Measurements from ENCODE around the gene DXO. TPM values are rescaled to one million over a fixed set of nuclear protein-coding genes. Genes with fewer than 3 reads are reported as not detected.
A peak's percentile ranks its signal among the peaks of the same experiment; 100 is the strongest.

The DXO gene
- total and polyA plus RNA-seq, 5 donors from 2014 or later = 8.4 to 47.7 (median 10.0) TPM

DNA sequence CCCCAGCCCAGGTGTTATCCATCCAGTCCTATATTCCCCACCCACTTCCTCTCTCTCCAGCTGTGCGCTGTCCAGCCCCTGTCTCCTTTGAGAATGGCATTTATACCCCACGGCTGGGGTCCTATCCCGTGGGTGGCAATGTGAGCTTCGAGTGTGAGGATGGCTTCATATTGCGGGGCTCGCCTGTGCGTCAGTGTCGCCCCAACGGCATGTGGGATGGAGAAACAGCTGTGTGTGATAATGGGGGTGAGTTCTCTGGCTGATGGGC, 43.3 kb downstream of the DXO start:
- H3K36me3 ChIP-seq (ENCODE audit: control insufficient read depth, insufficient read depth, low read length) = no peaks in the 10 kb centered on the region
- peaks cover 4% of the 10 kb centered on the region for H3K27me3 Mint-ChIP-seq
- no peaks in the 10 kb centered on the region for H3K9me3 Mint-ChIP-seq
- H3K4me3 ChIP-seq (ENCODE audit: low read depth, low read length) = no peak overlapping the region
- no peaks in the 10 kb centered on the region for H3K27me3 ChIP-seq (ENCODE audit: control insufficient read depth, insufficient read depth, low read length)
- no peaks in the 10 kb centered on the region for H3K4me1 ChIP-seq (ENCODE audit: control insufficient read depth, insufficient read depth, low read length, poor library complexity, severe bottlenecking)
- DNase-seq = no peak
- peaks cover 0 to 2% (median 0%) of the 10 kb centered on the region in 4 donors for H3K4me1 Mint-ChIP-seq
- H3K9me3 ChIP-seq (ENCODE audit: control insufficient read depth in 2 of 2, low read length in 2 of 2) = no peaks in the 10 kb centered on the region
- H3K27ac Mint-ChIP-seq = no peak overlapping the region
- no peak overlapping the region for H3K4me3 Mint-ChIP-seq
- H3K36me3 Mint-ChIP-seq = no peaks in the 10 kb centered on the region
- ATAC-seq (ENCODE audit: low read depth in 2 of 2) = no peak
- no peak overlapping the region for H3K27ac ChIP-seq (ENCODE audit: insufficient read depth, low read length, poor library complexity, severe bottlenecking)

DNA sequence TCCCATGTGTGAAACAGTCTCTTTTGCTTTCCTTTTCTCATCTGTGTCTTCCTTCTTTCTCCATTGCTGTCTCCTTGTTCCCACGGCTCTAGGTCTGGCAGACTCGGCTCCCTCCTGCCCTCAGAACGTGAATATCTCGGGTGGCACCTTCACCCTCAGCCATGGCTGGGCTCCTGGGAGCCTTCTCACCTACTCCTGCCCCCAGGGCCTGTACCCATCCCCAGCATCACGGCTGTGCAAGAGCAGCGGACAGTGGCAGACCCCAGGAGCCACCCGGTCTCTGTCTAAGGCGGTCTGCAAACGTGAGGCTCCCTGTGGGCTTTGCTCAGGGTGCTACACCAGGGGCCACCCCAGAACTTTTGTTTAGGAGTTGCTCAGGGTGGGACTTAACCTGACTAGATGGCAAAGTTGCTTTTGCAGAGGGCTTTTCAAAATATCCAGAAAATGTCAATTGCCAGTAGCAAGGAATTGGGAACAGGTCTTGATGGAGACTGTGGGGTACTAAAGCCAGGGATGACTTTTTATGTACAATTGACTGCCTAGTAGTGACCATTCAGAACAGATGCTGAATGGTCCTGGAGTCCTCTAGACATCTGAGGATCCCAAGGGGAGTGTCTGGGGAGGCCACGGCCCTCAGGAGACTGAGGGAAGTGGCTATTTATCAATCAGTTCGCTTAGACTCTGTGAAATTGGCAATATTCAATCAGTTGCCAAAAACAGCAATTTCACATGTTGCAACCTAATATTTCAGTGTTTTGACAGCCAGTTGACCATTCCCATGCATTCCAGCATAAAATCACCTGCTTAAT, 43.9 kb downstream of the DXO start:
- Histone ChIP-seq H3K27me3 (ENCODE audit: control insufficient read depth, insufficient read depth, low read length) (no peaks in the 10 kb centered on the region), H3K9me3 (ENCODE audit: control insufficient read depth in 2 of 2, low read length in 2 of 2) (no peaks in the 10 kb centered on the region), H3K4me1 (ENCODE audit: control insufficient read depth, insufficient read depth, low read length, poor library complexity, severe bottlenecking) (no peaks in the 10 kb centered on the region), H3K36me3 (ENCODE audit: control insufficient read depth, insufficient read depth, low read length) (no peaks in the 10 kb centered on the region), H3K4me3 (ENCODE audit: low read depth, low read length) (no peak overlapping the region), H3K27ac (ENCODE audit: insufficient read depth, low read length, poor library complexity, severe bottlenecking) (no peak overlapping the region)
- Mint-ChIP-seq H3K4me3 (no peak overlapping the region), H3K36me3 (no peaks in the 10 kb centered on the region), H3K27me3 (no peaks in the 10 kb centered on the region), H3K9me3 (no peaks in the 10 kb centered on the region), H3K27ac (no peak overlapping the region), H3K4me1 (peaks cover 0 to 3% (median under 1%) of the 10 kb centered on the region in 4 donors)
- no peak for ATAC-seq (ENCODE audit: low read depth in 2 of 2)
- DNase-seq = no peak

DNA sequence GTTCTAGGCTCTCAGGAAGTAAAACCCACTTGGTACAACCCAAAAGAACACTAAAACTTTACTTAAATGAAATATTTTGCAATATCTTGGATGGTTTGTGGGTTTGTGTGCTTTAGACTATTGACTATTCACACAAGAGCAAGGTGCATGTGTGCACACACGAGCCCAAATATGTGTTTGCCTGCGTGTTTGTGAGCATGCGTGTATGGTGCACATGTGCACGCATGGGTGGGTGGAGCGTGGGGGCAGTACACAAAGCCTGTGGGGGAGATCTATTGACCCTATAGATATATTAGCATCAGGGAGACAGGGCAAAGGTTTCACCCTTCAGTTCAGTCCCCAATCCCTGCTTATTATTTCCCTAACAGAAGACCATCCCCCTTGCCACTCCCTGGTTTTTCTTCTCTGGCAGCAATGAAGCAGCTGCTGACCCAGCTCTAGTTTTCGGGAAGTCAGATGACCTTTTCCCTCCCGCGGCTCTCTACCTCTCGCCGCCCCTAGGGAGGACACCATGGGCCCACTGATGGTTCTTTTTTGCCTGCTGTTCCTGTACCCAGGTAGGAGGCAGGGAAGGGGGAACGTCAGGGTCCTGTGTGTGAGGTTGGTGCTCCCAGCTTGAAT, 44.6 kb downstream of the DXO start, which contains the start of gene C2:
C2 (plus strand) TSS at position 476 of the 621 bp plus-strand sequence; CDS start at position 512, 36 bp downstream.
- H3K27ac ChIP-seq (ENCODE audit: insufficient read depth, low read length, poor library complexity, severe bottlenecking) = no peak within 1 kb of the TSS
- Mint-ChIP-seq H3K27me3 (no peaks in the 10 kb centered on the region), H3K9me3 (no peaks in the 10 kb centered on the region), H3K4me3 (no peak within 1 kb of the TSS), H3K4me1 (peaks cover 0 to 4% (median 1%) of the 10 kb centered on the region in 4 donors), H3K36me3 (no peaks in the 10 kb centered on the region), H3K27ac (no peak within 1 kb of the TSS)
- H3K4me3 ChIP-seq (ENCODE audit: low read depth, low read length) = no peak within 1 kb of the TSS
- H3K9me3 ChIP-seq (ENCODE audit: control insufficient read depth in 2 of 2, low read length in 2 of 2) = no peaks in the 10 kb centered on the region
- no peak for DNase-seq
- no peaks in the 10 kb centered on the region for H3K36me3 ChIP-seq (ENCODE audit: control insufficient read depth, insufficient read depth, low read length)
- no peaks in the 10 kb centered on the region for H3K4me1 ChIP-seq (ENCODE audit: control insufficient read depth, insufficient read depth, low read length, poor library complexity, severe bottlenecking)
- H3K27me3 ChIP-seq (ENCODE audit: control insufficient read depth, insufficient read depth, low read length) = no peaks in the 10 kb centered on the region
- ATAC-seq (ENCODE audit: low read depth in 2 of 2) = no peak

DNA sequence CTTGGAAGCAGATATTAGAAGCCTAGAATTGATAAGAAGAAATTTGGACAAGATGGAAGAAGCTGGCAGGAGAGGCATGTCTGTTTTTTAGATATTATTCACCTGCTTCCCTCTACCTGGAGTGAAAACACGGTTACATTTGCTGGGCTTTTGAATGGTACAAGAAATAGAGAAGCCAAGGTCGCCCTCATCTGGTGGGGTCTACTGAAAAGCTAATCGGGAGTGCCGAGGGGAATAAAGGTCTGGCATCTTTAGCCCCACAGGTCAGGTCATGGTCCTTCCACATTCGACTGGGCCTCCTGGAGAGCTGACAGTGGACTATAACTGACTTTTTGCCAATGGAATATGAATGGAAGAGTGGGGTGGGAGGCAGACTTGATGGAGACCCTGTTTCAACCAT, 49.0 kb downstream of the DXO start:
- H3K4me3 ChIP-seq (ENCODE audit: low read depth, low read length) = no peak overlapping the region
- no peaks in the 10 kb centered on the region for H3K27me3 ChIP-seq (ENCODE audit: control insufficient read depth, insufficient read depth, low read length)
- no peaks in the 10 kb centered on the region for H3K36me3 ChIP-seq (ENCODE audit: control insufficient read depth, insufficient read depth, low read length)
- Mint-ChIP-seq H3K27ac (peak overlapping the region in 1 of 3 donors; percentile 67), H3K4me3 (no peak overlapping the region), H3K9me3 (no peaks in the 10 kb centered on the region), H3K4me1 (peaks cover 0 to 2% (median under 1%) of the 10 kb centered on the region in 4 donors), H3K27me3 (peaks cover 10% of the 10 kb centered on the region), H3K36me3 (no peaks in the 10 kb centered on the region)
- ATAC-seq (ENCODE audit: low read depth in 2 of 2) (no peak), DNase-seq (peak in 2 of 3 donors; percentile 13 to 31)
- H3K27ac ChIP-seq (ENCODE audit: insufficient read depth, low read length, poor library complexity, severe bottlenecking) = no peak overlapping the region
- H3K4me1 ChIP-seq (ENCODE audit: control insufficient read depth, insufficient read depth, low read length, poor library complexity, severe bottlenecking) = no peaks in the 10 kb centered on the region
- no peaks in the 10 kb centered on the region for H3K9me3 ChIP-seq (ENCODE audit: control insufficient read depth in 2 of 2, low read length in 2 of 2)

DNA sequence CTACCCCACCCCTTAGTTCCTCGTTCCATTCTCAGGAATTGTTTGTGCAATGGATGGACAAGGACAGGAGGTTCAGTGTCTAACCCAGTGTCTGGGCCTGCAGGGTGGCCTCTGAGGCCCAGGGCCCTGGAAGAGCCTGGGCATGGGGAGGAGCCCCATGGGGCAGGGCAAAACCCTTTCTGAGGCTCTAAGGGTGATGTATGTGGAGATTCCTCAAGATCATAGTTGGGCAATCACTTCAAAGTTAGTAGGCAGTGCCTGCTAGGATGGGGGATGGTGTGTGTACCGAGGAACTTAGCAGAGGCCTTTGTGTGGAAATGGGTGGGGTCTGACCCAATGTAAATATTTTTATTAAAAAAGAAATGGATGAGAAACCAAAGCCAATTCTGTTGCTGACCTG, 51.1 kb downstream of the DXO start:
- H3K27me3 ChIP-seq (ENCODE audit: control insufficient read depth, insufficient read depth, low read length) = no peaks in the 10 kb centered on the region
- no peak overlapping the region for H3K27ac ChIP-seq (ENCODE audit: insufficient read depth, low read length, poor library complexity, severe bottlenecking)
- Mint-ChIP-seq H3K4me3 (no peak overlapping the region), H3K9me3 (no peaks in the 10 kb centered on the region), H3K36me3 (no peaks in the 10 kb centered on the region), H3K27me3 (peaks cover 10% of the 10 kb centered on the region), H3K27ac (no peak overlapping the region), H3K4me1 (peaks cover 0 to 2% (median under 1%) of the 10 kb centered on the region in 4 donors)
- DNase-seq (no peak), ATAC-seq (ENCODE audit: low read depth in 2 of 2) (no peak)
- H3K4me1 ChIP-seq (ENCODE audit: control insufficient read depth, insufficient read depth, low read length, poor library complexity, severe bottlenecking) = no peaks in the 10 kb centered on the region
- no peak overlapping the region for H3K4me3 ChIP-seq (ENCODE audit: low read depth, low read length)
- no peaks in the 10 kb centered on the region for H3K9me3 ChIP-seq (ENCODE audit: control insufficient read depth in 2 of 2, low read length in 2 of 2)
- no peaks in the 10 kb centered on the region for H3K36me3 ChIP-seq (ENCODE audit: control insufficient read depth, insufficient read depth, low read length)

Other genes with a start within 250 kb of the DXO start
Only the 30 nearest of the 33 such genes appear.
- gene MSH5, start 232.1 kb downstream of the DXO start, total RNA-seq = 17.4 TPM
- 1 to 10 TPM; 1.2 to 3.3 (median 1.3) TPM for gene MSH5, start 232.1 kb downstream of the DXO start, polyA plus RNA-seq
- 2.3 TPM for gene SAPCD1, start 209.5 kb downstream of the DXO start, total RNA-seq
- not detected for gene SAPCD1, start 209.5 kb downstream of the DXO start, polyA plus RNA-seq
- 6.8 TPM for gene VWA7, start 194.8 kb downstream of the DXO start, total RNA-seq
- 1 to 10 TPM in 3 of 4 donors, under 1 TPM in 1; 0.91 to 1.2 (median 1.2) TPM for gene VWA7, start 194.8 kb downstream of the DXO start, polyA plus RNA-seq
- gene VARS1, start 176.4 kb downstream of the DXO start, total RNA-seq = 63.4 TPM
- 10 to 100 TPM; 27.1 to 45.1 (median 29.9) TPM for gene VARS1, start 176.4 kb downstream of the DXO start, polyA plus RNA-seq
- gene LSM2, start 165.2 kb downstream of the DXO start, total RNA-seq = 29.3 TPM
- gene LSM2, start 165.2 kb downstream of the DXO start, polyA plus RNA-seq = 100 to 1,000 TPM in 1 of 4 donors, 10 to 100 TPM in 3; 80.0 to 122 (median 87.5) TPM
- gene HSPA1L, start 156.9 kb downstream of the DXO start, total RNA-seq = 5.5 TPM
- 1 to 10 TPM; 2.2 to 4.2 (median 3.5) TPM for gene HSPA1L, start 156.9 kb downstream of the DXO start, polyA plus RNA-seq
- gene HSPA1A, start 156.6 kb downstream of the DXO start, total RNA-seq = 30.6 TPM
- gene HSPA1A, start 156.6 kb downstream of the DXO start, polyA plus RNA-seq = 10 to 100 TPM; 65.7 to 93.0 (median 80.5) TPM
- gene HSPA1B, start 144.4 kb downstream of the DXO start, total RNA-seq = 27.3 TPM
- 1 to 10 TPM; 2.3 to 6.8 (median 3.0) TPM for gene HSPA1B, start 144.4 kb downstream of the DXO start, polyA plus RNA-seq
- gene NEU1, start 109.3 kb downstream of the DXO start, total RNA-seq = 29.1 TPM
- gene NEU1, start 109.3 kb downstream of the DXO start, polyA plus RNA-seq = 10 to 100 TPM; 26.4 to 32.4 (median 29.7) TPM
- 1.0 TPM for gene SLC44A4, start 93.1 kb downstream of the DXO start, total RNA-seq
- gene SLC44A4, start 93.1 kb downstream of the DXO start, polyA plus RNA-seq = not detected
- gene EHMT2, start 74.4 kb downstream of the DXO start, total RNA-seq = 46.4 TPM
- gene EHMT2, start 74.4 kb downstream of the DXO start, polyA plus RNA-seq = 10 to 100 TPM; 29.4 to 33.5 (median 31.9) TPM
- 0.20 TPM for gene ZBTB12, start 70.1 kb downstream of the DXO start, total RNA-seq
- not detected for gene ZBTB12, start 70.1 kb downstream of the DXO start, polyA plus RNA-seq
- gene C2, start 44.4 kb downstream of the DXO start, total RNA-seq = 1.3 TPM
- under 1 TPM in 1 of 4 donors, not detected in 3; 0.47 TPM for gene C2, start 44.4 kb downstream of the DXO start, polyA plus RNA-seq
- gene CFB, start 26.0 kb downstream of the DXO start, total RNA-seq = 0.64 TPM
- gene CFB, start 26.0 kb downstream of the DXO start, polyA plus RNA-seq = 1 to 10 TPM in 3 of 4 donors, under 1 TPM in 1; 0.68 to 1.9 (median 1.6) TPM
- 51.4 TPM for gene NELFE, start 13.2 kb downstream of the DXO start, total RNA-seq
- 10 to 100 TPM; 52.9 to 62.3 (median 60.5) TPM for gene NELFE, start 13.2 kb downstream of the DXO start, polyA plus RNA-seq
- 101 TPM for gene SKIC2, start 13.0 kb downstream of the DXO start, total RNA-seq
- 10 to 100 TPM; 16.2 to 20.9 (median 17.5) TPM for gene SKIC2, start 13.0 kb downstream of the DXO start, polyA plus RNA-seq
- 4.0 TPM for gene C4A, start 9.9 kb upstream of the DXO start, total RNA-seq
- gene C4A, start 9.9 kb upstream of the DXO start, polyA plus RNA-seq = under 1 TPM in 2 of 4 donors, not detected in 2; 0.28 to 0.30 TPM
- gene C4B, start 42.7 kb upstream of the DXO start, total RNA-seq = 3.6 TPM
- gene C4B, start 42.7 kb upstream of the DXO start, polyA plus RNA-seq = under 1 TPM in 1 of 4 donors, not detected in 3; 0.52 TPM
- not detected for gene CYP21A2, start 66.3 kb upstream of the DXO start, total RNA-seq
- not detected for gene CYP21A2, start 66.3 kb upstream of the DXO start, polyA plus RNA-seq
- 11.2 TPM for gene TNXB, start 137.2 kb upstream of the DXO start, total RNA-seq
- under 1 TPM in 2 of 4 donors, not detected in 2; 0.15 to 0.46 TPM for gene TNXB, start 137.2 kb upstream of the DXO start, polyA plus RNA-seq
- gene ATF6B, start 156.1 kb upstream of the DXO start, total RNA-seq = 117 TPM
- 10 to 100 TPM; 20.0 to 27.7 (median 24.2) TPM for gene ATF6B, start 156.1 kb upstream of the DXO start, polyA plus RNA-seq
- 1.5 TPM for gene FKBPL, start 158.2 kb upstream of the DXO start, total RNA-seq
- 1 to 10 TPM; 1.2 to 1.5 (median 1.4) TPM for gene FKBPL, start 158.2 kb upstream of the DXO start, polyA plus RNA-seq
- gene PRRT1, start 179.8 kb upstream of the DXO start, total RNA-seq = 0.39 TPM
- under 1 TPM in 3 of 4 donors, not detected in 1; 0.13 to 0.55 (median 0.18) TPM for gene PRRT1, start 179.8 kb upstream of the DXO start, polyA plus RNA-seq
- gene PPT2, start 182.0 kb upstream of the DXO start, total RNA-seq = 4.8 TPM
- gene PPT2, start 182.0 kb upstream of the DXO start, polyA plus RNA-seq = 1 to 10 TPM; 3.1 to 6.2 (median 5.4) TPM
- 9.9 TPM for gene EGFL8, start 192.5 kb upstream of the DXO start, total RNA-seq
- under 1 TPM in 1 of 4 donors, not detected in 3; 0.60 TPM for gene EGFL8, start 192.5 kb upstream of the DXO start, polyA plus RNA-seq
- 23.9 TPM for gene AGPAT1, start 203.9 kb upstream of the DXO start, total RNA-seq
- 10 to 100 TPM; 11.8 to 15.2 (median 14.3) TPM for gene AGPAT1, start 203.9 kb upstream of the DXO start, polyA plus RNA-seq
- gene RNF5, start 206.3 kb upstream of the DXO start, total RNA-seq = 30.0 TPM
- 100 to 1,000 TPM; 117 to 135 (median 131) TPM for gene RNF5, start 206.3 kb upstream of the DXO start, polyA plus RNA-seq
- gene AGER, start 212.1 kb upstream of the DXO start, total RNA-seq = 27.8 TPM
- gene AGER, start 212.1 kb upstream of the DXO start, polyA plus RNA-seq = under 1 TPM in 2 of 4 donors, not detected in 2; 0.44 to 0.52 TPM
- 106 TPM for gene PBX2, start 218.1 kb upstream of the DXO start, total RNA-seq
- gene PBX2, start 218.1 kb upstream of the DXO start, polyA plus RNA-seq = 1 to 10 TPM; 1.7 to 2.7 (median 1.9) TPM
- 202 TPM for gene GPSM3, start 220.5 kb upstream of the DXO start, total RNA-seq
- 100 to 1,000 TPM in 2 of 4 donors, 10 to 100 TPM in 2; 82.4 to 109 (median 96.1) TPM for gene GPSM3, start 220.5 kb upstream of the DXO start, polyA plus RNA-seq